K562 (cell line): Measurements from ENCODE around the gene PDLIM4.

Experiments
- CEBPB ChIP-seq: fragments of 450-650 bp; IDR thresholded peaks from 2 replicates; pipeline ENCODE4 v1.6.1; 2016; ENCODE audit warnings: missing genetic modification characterization, missing compliant biosample characterization
- ETV5 ChIP-seq: sonication (generic); formaldehyde crosslinking; IDR thresholded peaks from 2 replicates; pipeline ENCODE4 v1.4.0; 2020; ENCODE audit warnings: low read depth, mild to moderate bottlenecking, missing genetic modification reagents
- FOXJ3 ChIP-seq: sonication (generic); formaldehyde crosslinking; IDR thresholded peaks from 2 replicates; pipeline ENCODE4 v1.4.0; 2020; ENCODE audit warnings: mild to moderate bottlenecking, missing genetic modification reagents
- FOXM1 ChIP-seq, 2 experiments: fragments of 450-650 bp in 1 of 2; sonication (generic) in 1 of 2; formaldehyde crosslinking in 1 of 2; IDR thresholded peaks; 2 replicates each; pipeline versions ENCODE4 v1.6.1 to v1.9.0; 2017 to 2022; ENCODE audit warnings: low read depth in 2 of 2, mild to moderate bottlenecking in 2 of 2, missing genetic modification reagents in 1 of 2, moderate library complexity in 1 of 2
- SIN3A ChIP-seq, 2 experiments: fragments of 150-350 bp in 1 of 2; IDR thresholded peaks; 2 replicates each; pipeline ENCODE4 v1.6.1; 2011 to 2016; ENCODE audit warnings: borderline replicate concordance in 2 of 2, low read depth in 2 of 2, low read length in 2 of 2, mild to moderate bottlenecking in 2 of 2, moderate library complexity in 2 of 2; ENCODE audit not compliant: control insufficient read depth in 1 of 2
- SNRNP70 ChIP-seq: fragments of 200-400 bp; formaldehyde crosslinking; optimal IDR thresholded peaks from 2 replicates; pipeline ENCODE3; 2017; ENCODE audit warnings: low read depth, low read length
- TAF1 ChIP-seq: IDR thresholded peaks from 2 replicates; pipeline ENCODE4 v1.6.1; 2011; ENCODE audit warnings: mild to moderate bottlenecking, low read length, moderate library complexity; ENCODE audit not compliant: insufficient read depth, control insufficient read depth, severe bottlenecking; ENCODE audit errors: extremely low read depth
- U2AF2 ChIP-seq: fragments of 200-400 bp; formaldehyde crosslinking; optimal IDR thresholded peaks from 2 replicates; pipeline ENCODE3; 2017; ENCODE audit warnings: low read depth, mild to moderate bottlenecking, low read length
- ZFX ChIP-seq: sonication (generic); formaldehyde crosslinking; IDR thresholded peaks from 2 replicates; pipeline ENCODE4 v1.8.0; 2022; ENCODE audit warnings: mild to moderate bottlenecking, missing genetic modification reagents, moderate library complexity
- TF ChIP-seq, protein P1 (sequence below), 2 experiments: fragments of 450-650 bp; formaldehyde crosslinking in 1 of 2; IDR thresholded peaks; 2 replicates each; pipeline versions ENCODE4 v1.4.0 to v1.6.1; 2014 to 2020; ENCODE audit warnings: mild to moderate bottlenecking in 2 of 2, borderline replicate concordance in 1 of 2, low read depth in 1 of 2
- TF ChIP-seq, protein P2 (sequence below): sonication (generic); formaldehyde crosslinking; IDR thresholded peaks from 2 replicates; pipeline ENCODE4 v1.9.0; 2022; ENCODE audit warnings: mild to moderate bottlenecking, missing genetic modification reagents
- TF ChIP-seq, protein P3 (sequence below): sonication (generic); formaldehyde crosslinking; IDR thresholded peaks from 2 replicates; pipeline ENCODE4 v1.8.1; 2023; ENCODE audit warnings: mild to moderate bottlenecking, missing genetic modification reagents
- TF ChIP-seq, protein P4 (sequence below), 3 experiments: IDR thresholded peaks in 2 of 3; conservative IDR thresholded peaks in 1 of 3; 2 replicates each; pipeline ENCODE4 v1.5.1; 2011 to 2012; ENCODE audit warnings: low read length in 3 of 3, mild to moderate bottlenecking in 3 of 3, control low read depth in 2 of 3, improper control_type of control experiment in 1 of 3, inconsistent platforms in 1 of 3, low read depth in 1 of 3, mixed read lengths in 1 of 3, moderate library complexity in 1 of 3; ENCODE audit not compliant: insufficient read depth in 2 of 3

DNA sequence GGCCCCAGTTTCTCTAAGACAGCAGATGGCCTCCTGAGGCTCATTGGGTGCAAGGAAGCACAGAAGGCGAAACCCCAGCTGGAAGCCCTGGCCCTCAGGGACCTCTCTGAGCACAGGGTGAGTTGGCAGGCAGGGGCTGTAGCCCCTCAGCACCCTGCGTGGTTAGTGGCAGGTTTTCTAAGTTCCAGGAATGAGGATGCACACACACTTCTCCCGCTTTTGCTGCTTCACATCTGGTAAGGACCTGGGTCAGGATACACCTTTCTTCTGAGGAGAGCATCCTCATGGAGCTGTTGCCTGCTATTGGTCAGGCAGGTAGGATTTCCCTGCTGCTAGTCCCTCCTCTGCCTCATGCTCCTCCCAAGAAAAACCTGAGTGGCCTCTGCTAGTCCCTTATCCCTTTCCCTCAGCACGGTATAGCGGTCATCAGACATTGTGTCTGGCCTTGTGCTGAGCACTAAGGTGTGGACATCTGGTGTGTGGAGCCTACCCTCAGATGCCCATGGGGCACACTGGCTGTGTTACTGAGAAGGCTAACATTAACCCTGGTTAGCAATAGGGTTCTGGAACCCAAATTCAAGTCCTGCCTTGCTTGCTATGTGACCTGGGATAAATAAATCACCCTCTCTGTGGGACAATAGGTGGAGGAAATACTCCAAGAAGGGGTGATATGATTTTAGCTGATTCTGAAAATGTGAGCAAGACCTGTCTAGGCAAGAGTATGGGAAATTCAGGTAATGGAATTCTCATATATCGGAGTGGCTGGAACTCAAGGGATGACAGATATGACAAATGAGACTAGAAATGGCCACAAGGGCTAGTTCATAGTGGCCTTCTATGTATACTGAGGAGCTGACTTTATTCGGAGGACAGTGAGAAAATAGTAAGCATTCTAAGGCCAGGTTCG, 38.3 kb downstream of the PDLIM4 start:
- TF ChIP-seq, protein P1, sequence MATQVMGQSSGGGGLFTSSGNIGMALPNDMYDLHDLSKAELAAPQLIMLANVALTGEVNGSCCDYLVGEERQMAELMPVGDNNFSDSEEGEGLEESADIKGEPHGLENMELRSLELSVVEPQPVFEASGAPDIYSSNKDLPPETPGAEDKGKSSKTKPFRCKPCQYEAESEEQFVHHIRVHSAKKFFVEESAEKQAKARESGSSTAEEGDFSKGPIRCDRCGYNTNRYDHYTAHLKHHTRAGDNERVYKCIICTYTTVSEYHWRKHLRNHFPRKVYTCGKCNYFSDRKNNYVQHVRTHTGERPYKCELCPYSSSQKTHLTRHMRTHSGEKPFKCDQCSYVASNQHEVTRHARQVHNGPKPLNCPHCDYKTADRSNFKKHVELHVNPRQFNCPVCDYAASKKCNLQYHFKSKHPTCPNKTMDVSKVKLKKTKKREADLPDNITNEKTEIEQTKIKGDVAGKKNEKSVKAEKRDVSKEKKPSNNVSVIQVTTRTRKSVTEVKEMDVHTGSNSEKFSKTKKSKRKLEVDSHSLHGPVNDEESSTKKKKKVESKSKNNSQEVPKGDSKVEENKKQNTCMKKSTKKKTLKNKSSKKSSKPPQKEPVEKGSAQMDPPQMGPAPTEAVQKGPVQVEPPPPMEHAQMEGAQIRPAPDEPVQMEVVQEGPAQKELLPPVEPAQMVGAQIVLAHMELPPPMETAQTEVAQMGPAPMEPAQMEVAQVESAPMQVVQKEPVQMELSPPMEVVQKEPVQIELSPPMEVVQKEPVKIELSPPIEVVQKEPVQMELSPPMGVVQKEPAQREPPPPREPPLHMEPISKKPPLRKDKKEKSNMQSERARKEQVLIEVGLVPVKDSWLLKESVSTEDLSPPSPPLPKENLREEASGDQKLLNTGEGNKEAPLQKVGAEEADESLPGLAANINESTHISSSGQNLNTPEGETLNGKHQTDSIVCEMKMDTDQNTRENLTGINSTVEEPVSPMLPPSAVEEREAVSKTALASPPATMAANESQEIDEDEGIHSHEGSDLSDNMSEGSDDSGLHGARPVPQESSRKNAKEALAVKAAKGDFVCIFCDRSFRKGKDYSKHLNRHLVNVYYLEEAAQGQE (IDR thresholded peaks at IDR 0.05; ENCODE audit: borderline replicate concordance) = 0 out of 2 replicates have a peak, but pooled peaks have one; percentile 0
- TF ChIP-seq, protein P1 (CRISPR knock-in tag; IDR thresholded peaks at IDR 0.05; ENCODE audit: low read depth) = no peak
- TF ChIP-seq ETV5 = no peak
- TF ChIP-seq, protein P2, sequence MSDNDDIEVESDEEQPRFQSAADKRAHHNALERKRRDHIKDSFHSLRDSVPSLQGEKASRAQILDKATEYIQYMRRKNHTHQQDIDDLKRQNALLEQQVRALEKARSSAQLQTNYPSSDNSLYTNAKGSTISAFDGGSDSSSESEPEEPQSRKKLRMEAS (CRISPR knock-in tag) = no peak
- TF ChIP-seq CEBPB = no peak
- no peak for TF ChIP-seq SIN3A (IDR thresholded peaks at IDR 0.05; ENCODE audit: borderline replicate concordance in 2 of 2, control insufficient read depth in 1 of 2, low read depth in 2 of 2, low read length in 2 of 2)
- no peak for TF ChIP-seq SNRNP70
- TF ChIP-seq FOXM1 (IDR thresholded peaks at IDR 0.05; ENCODE audit: low read depth) = no peak
- TF ChIP-seq FOXM1 (CRISPR knock-in tag; IDR thresholded peaks at IDR 0.05; ENCODE audit: low read depth) = no peak
- TF ChIP-seq, protein P3, sequence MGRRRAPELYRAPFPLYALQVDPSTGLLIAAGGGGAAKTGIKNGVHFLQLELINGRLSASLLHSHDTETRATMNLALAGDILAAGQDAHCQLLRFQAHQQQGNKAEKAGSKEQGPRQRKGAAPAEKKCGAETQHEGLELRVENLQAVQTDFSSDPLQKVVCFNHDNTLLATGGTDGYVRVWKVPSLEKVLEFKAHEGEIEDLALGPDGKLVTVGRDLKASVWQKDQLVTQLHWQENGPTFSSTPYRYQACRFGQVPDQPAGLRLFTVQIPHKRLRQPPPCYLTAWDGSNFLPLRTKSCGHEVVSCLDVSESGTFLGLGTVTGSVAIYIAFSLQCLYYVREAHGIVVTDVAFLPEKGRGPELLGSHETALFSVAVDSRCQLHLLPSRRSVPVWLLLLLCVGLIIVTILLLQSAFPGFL (CRISPR knock-in tag) = no peak
- TF ChIP-seq TAF1 = no peak
- TF ChIP-seq, protein P4, sequence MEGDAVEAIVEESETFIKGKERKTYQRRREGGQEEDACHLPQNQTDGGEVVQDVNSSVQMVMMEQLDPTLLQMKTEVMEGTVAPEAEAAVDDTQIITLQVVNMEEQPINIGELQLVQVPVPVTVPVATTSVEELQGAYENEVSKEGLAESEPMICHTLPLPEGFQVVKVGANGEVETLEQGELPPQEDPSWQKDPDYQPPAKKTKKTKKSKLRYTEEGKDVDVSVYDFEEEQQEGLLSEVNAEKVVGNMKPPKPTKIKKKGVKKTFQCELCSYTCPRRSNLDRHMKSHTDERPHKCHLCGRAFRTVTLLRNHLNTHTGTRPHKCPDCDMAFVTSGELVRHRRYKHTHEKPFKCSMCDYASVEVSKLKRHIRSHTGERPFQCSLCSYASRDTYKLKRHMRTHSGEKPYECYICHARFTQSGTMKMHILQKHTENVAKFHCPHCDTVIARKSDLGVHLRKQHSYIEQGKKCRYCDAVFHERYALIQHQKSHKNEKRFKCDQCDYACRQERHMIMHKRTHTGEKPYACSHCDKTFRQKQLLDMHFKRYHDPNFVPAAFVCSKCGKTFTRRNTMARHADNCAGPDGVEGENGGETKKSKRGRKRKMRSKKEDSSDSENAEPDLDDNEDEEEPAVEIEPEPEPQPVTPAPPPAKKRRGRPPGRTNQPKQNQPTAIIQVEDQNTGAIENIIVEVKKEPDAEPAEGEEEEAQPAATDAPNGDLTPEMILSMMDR (IDR thresholded peaks at IDR 0.05 in 2 of 3, conservative IDR thresholded peaks at IDR 0.05 in 1 of 3; ENCODE audit: insufficient read depth in 2 of 3, low read depth in 1 of 3, low read length in 3 of 3) = no peak
- no peak for TF ChIP-seq U2AF2
- no peak for TF ChIP-seq FOXJ3 (CRISPR knock-in tag)
- TF ChIP-seq ZFX (CRISPR knock-in tag) = no peak
